H1 (cell line): Measurements from ENCODE around the gene SSR1. TPM values are rescaled to one million over a fixed set of nuclear protein-coding genes. Genes with fewer than 3 reads are reported as not detected.

Experiments used
- CTCF ChIA-PET: fragments of 300-600 bp; sonication (Branson Sonifier 250); formaldehyde crosslinking; loops from one replicate; lab custom pipeline; 2021; ENCODE audit not compliant: partially characterized antibody; lab: Charles Lee
- POLR2A ChIA-PET: fragments of 300-600 bp; sonication (Branson Sonifier 250); formaldehyde crosslinking; loops from one replicate; lab custom pipeline; 2021; ENCODE audit warnings: inconsistent platforms; ENCODE audit not compliant: partially characterized antibody; lab: Charles Lee
- DNase-seq, 2 experiments: peaks; one replicate each; pipeline versions ENCODE4 v3.0.0 to v3.0.0-alpha.2; 2010 to 2022; ENCODE audit warnings: low spot score in 2 of 2, low read depth in 1 of 2, mixed read lengths in 1 of 2
- FAIRE-seq: peaks from 2 replicates; lab custom pipeline; 2011; peaks lifted over from hg19 to GRCh38; lab: Jason Lieb, UNC
- H2AFZ ChIP-seq: 2 replicates; pipeline ENCODE4 v1.8.1; 2012; ENCODE audit warnings: low read length, inconsistent platforms
- H2AK5ac ChIP-seq: 2 replicates; pipeline ENCODE4 v1.6.1; 2013; ENCODE audit warnings: low read depth, low read length
- H2BK120ac ChIP-seq: replicated peaks from 2 replicates; pipeline ENCODE3; 2013; ENCODE audit warnings: low read depth, low read length, inconsistent platforms
- H2BK12ac ChIP-seq: 2 replicates; pipeline ENCODE4 v1.6.1; 2013; ENCODE audit warnings: low read depth, low read length
- H2BK15ac ChIP-seq: 2 replicates; pipeline ENCODE4 v1.6.1; 2013; ENCODE audit warnings: low read length
- H2BK20ac ChIP-seq: 2 replicates; pipeline ENCODE4 v1.6.1; 2013; ENCODE audit warnings: low read length
- H2BK5ac ChIP-seq: 2 replicates; pipeline ENCODE4 v1.6.1; 2013; ENCODE audit warnings: low read depth, low read length
- H3K14ac ChIP-seq: 2 replicates; pipeline ENCODE4 v1.6.1; 2013; ENCODE audit warnings: inconsistent platforms; ENCODE audit not compliant: insufficient read length
- H3K18ac ChIP-seq: 2 replicates; pipeline ENCODE4 v1.6.1; 2013; ENCODE audit warnings: low read length; ENCODE audit errors: extremely low read depth
- H3K23ac ChIP-seq: 2 replicates; pipeline ENCODE4 v1.6.1; 2013; ENCODE audit warnings: inconsistent platforms; ENCODE audit not compliant: insufficient read length
- H3K23me2 ChIP-seq: 2 replicates; pipeline ENCODE4 v1.6.1; 2013; ENCODE audit warnings: low read depth, low read length
- H3K27ac ChIP-seq: 2 replicates; pipeline ENCODE4 v1.6.1; 2011; ENCODE audit warnings: low read depth, low read length, inconsistent platforms
- H3K27me3 ChIP-seq, 4 experiments: replicated peaks in 1 of 4; 1 replicate in 1 of 4; 2 replicates in 3 of 4; pipeline versions ENCODE4 v1.6.1 to v1.8.1; 2011 to 2013; ENCODE audit warnings: low read length in 3 of 4, mild to moderate bottlenecking in 3 of 4, inconsistent platforms in 2 of 4, mixed read lengths in 2 of 4, moderate library complexity in 1 of 4; ENCODE audit not compliant: control insufficient read depth in 3 of 4, insufficient read depth in 3 of 4; ENCODE audit errors: extremely low read depth in 1 of 4
- H3K36me3 ChIP-seq, 4 experiments: 2 replicates each; pipeline versions ENCODE4 v1.6.1 to v1.8.1; 2011 to 2013; ENCODE audit warnings: mild to moderate bottlenecking in 4 of 4, low read length in 3 of 4, moderate library complexity in 2 of 4, control low read depth in 1 of 4, inconsistent platforms in 1 of 4; ENCODE audit not compliant: insufficient read depth in 4 of 4, control insufficient read depth in 2 of 4
- H3K4ac ChIP-seq: replicated peaks from 2 replicates; pipeline ENCODE3; 2013; ENCODE audit warnings: low read length, low read depth, mixed read lengths, inconsistent platforms; ENCODE audit not compliant: insufficient read length
- H3K4me1 ChIP-seq, 4 experiments: replicated peaks in 1 of 4; 1 replicate in 1 of 4; 2 replicates in 3 of 4; pipeline versions ENCODE4 v1.6.1 to v1.8.1; 2011 to 2013; ENCODE audit warnings: low read length in 3 of 4, inconsistent platforms in 2 of 4, mixed read lengths in 1 of 4; ENCODE audit not compliant: insufficient read depth in 4 of 4, control insufficient read depth in 3 of 4
- H3K4me2 ChIP-seq, 2 experiments: 2 replicates each; pipeline versions ENCODE4 v1.6.1 to v1.8.1; 2011 to 2013; ENCODE audit warnings: low read depth in 2 of 2, low read length in 2 of 2, control low read depth in 1 of 2, inconsistent platforms in 1 of 2, mild to moderate bottlenecking in 1 of 2; ENCODE audit not compliant: insufficient read depth in 1 of 2
- H3K4me3 ChIP-seq, 4 experiments: fragments of 200-600, 300-600 bp in 1 of 4; sonication (generic), shearing (Covaris generic), sonication (Bioruptor Twin) in 1 of 4; 2 replicates each; pipeline versions ENCODE4 v1.5.1 to v1.8.1; 2011 to 2016; ENCODE audit warnings: low read length in 4 of 4, low read depth in 3 of 4, control low read depth in 2 of 4, inconsistent platforms in 2 of 4, mild to moderate bottlenecking in 2 of 4, mixed read lengths in 1 of 4, moderate library complexity in 1 of 4; ENCODE audit not compliant: insufficient read depth in 2 of 4; ENCODE audit errors: extremely low read depth in 1 of 4
- H3K56ac ChIP-seq: replicated peaks from 2 replicates; pipeline ENCODE3; 2013; ENCODE audit warnings: low read depth, mild to moderate bottlenecking, mixed read lengths, low read length, inconsistent platforms; ENCODE audit not compliant: insufficient read length
- H3K79me1 ChIP-seq: 2 replicates; pipeline ENCODE4 v1.6.1; 2013; ENCODE audit warnings: low read depth, low read length, control low read depth
- H3K79me2 ChIP-seq, 2 experiments: 2 replicates each; pipeline versions ENCODE4 v1.6.1 to v1.8.1; 2012 to 2013; ENCODE audit warnings: low read length in 2 of 2, mild to moderate bottlenecking in 2 of 2, inconsistent platforms in 1 of 2; ENCODE audit not compliant: insufficient read depth in 2 of 2, control insufficient read depth in 1 of 2
- H3K9ac ChIP-seq, 4 experiments: replicated peaks in 1 of 4; 1 replicate in 1 of 4; 2 replicates in 3 of 4; pipeline versions ENCODE4 v1.6.1 to v1.8.1; 2011 to 2013; ENCODE audit warnings: low read depth in 3 of 4, low read length in 3 of 4, control low read depth in 2 of 4, mild to moderate bottlenecking in 2 of 4, moderate library complexity in 2 of 4, inconsistent platforms in 1 of 4; ENCODE audit errors: extremely low read depth in 1 of 4
- H3K9me3 ChIP-seq, 2 experiments: 2 replicates each; pipeline versions ENCODE4 v1.6.1 to v1.8.1; 2012 to 2013; ENCODE audit warnings: mild to moderate bottlenecking in 2 of 2, moderate library complexity in 2 of 2, control low read depth in 1 of 2, inconsistent platforms in 1 of 2, low read depth in 1 of 2, low read length in 1 of 2, mixed read lengths in 1 of 2; ENCODE audit not compliant: insufficient read depth in 2 of 2
- H4K20me1 ChIP-seq, 2 experiments: replicated peaks in 1 of 2; 2 replicates each; pipeline versions ENCODE3 to v1.8.1; 2011 to 2013; ENCODE audit warnings: inconsistent platforms in 2 of 2, low read length in 2 of 2, mild to moderate bottlenecking in 1 of 2; ENCODE audit not compliant: insufficient read depth in 2 of 2, control insufficient read depth in 1 of 2
- H4K5ac ChIP-seq: 2 replicates; pipeline ENCODE4 v1.6.1; 2013; ENCODE audit warnings: low read length, low read depth, mixed read lengths, inconsistent platforms; ENCODE audit not compliant: insufficient read length
- H4K8ac ChIP-seq: 2 replicates; pipeline ENCODE4 v1.8.0; 2013; ENCODE audit warnings: mild to moderate bottlenecking, moderate library complexity, low read length, inconsistent platforms; ENCODE audit not compliant: insufficient read depth; ENCODE audit errors: extremely low read depth
- H4K91ac ChIP-seq: replicated peaks from 2 replicates; pipeline ENCODE3; 2013; ENCODE audit warnings: low read length, mixed read lengths, inconsistent platforms; ENCODE audit not compliant: insufficient read length
- BACH1 ChIP-seq: IDR thresholded peaks from 2 replicates; pipeline ENCODE4 v1.6.1; 2012; ENCODE audit warnings: low read length, improper control_type of control experiment
- CHD2 ChIP-seq: IDR thresholded peaks from 2 replicates; pipeline ENCODE4 v1.6.1; 2012; ENCODE audit warnings: low read length, improper control_type of control experiment
- CREB1 ChIP-seq: IDR thresholded peaks from 2 replicates; pipeline ENCODE4 v1.6.1; 2012; ENCODE audit warnings: inconsistent platforms
- E2F6 ChIP-seq: IDR thresholded peaks from 2 replicates; pipeline ENCODE4 v1.6.1; 2012; ENCODE audit warnings: inconsistent platforms
- EGR1 ChIP-seq: IDR thresholded peaks from 2 replicates; pipeline ENCODE4 v1.6.1; 2011; ENCODE audit warnings: low read depth, low read length, borderline replicate concordance
- EP300 ChIP-seq, 2 experiments: IDR thresholded peaks; 1 replicate in 1 of 2; 2 replicates in 1 of 2; pipeline ENCODE4 v1.6.1; 2011 to 2012; ENCODE audit warnings: low read depth in 2 of 2, low read length in 2 of 2, mild to moderate bottlenecking in 2 of 2, borderline replicate concordance in 1 of 2, inconsistent platforms in 1 of 2, moderate library complexity in 1 of 2
- FOSL1 ChIP-seq: IDR thresholded peaks from 2 replicates; pipeline ENCODE4 v1.6.1; 2011; ENCODE audit warnings: mild to moderate bottlenecking, low read depth, low read length, moderate library complexity; ENCODE audit not compliant: insufficient read depth
- KDM4A ChIP-seq: IDR thresholded peaks from one replicate; pipeline ENCODE4 v1.7.1; 2012; ENCODE audit warnings: low read depth, mild to moderate bottlenecking, moderate library complexity, low read length, inconsistent platforms; ENCODE audit not compliant: severe bottlenecking
- MAFK ChIP-seq: IDR thresholded peaks from 2 replicates; pipeline ENCODE4 v1.6.1; 2012; ENCODE audit warnings: low read depth, mild to moderate bottlenecking, improper control_type of control experiment, low read length
- NRF1 ChIP-seq: IDR thresholded peaks from 2 replicates; pipeline ENCODE4 v1.6.1; 2011; ENCODE audit warnings: mild to moderate bottlenecking, low read depth, low read length, improper control_type of control experiment
- POLR2A ChIP-seq, 2 experiments: IDR thresholded peaks; 1 replicate in 1 of 2; 2 replicates in 1 of 2; pipeline ENCODE4 v1.6.1; 2011; ENCODE audit warnings: low read depth in 2 of 2, low read length in 2 of 2, mild to moderate bottlenecking in 2 of 2; ENCODE audit errors: control extremely low read depth in 1 of 2
- RXRA ChIP-seq: IDR thresholded peaks from 2 replicates; pipeline ENCODE4 v1.6.1; 2011; ENCODE audit warnings: low read depth, mild to moderate bottlenecking, low read length, moderate library complexity; ENCODE audit not compliant: insufficient read depth
- TBP ChIP-seq: IDR thresholded peaks from 2 replicates; pipeline ENCODE4 v1.6.1; 2011; ENCODE audit warnings: low read depth, low read length, improper control_type of control experiment
- WGBS, 2 experiments: shearing (Covaris generic) in 1 of 2; methylation state at CpG; one replicate each; pipeline versions ENCODE4 v1.1.6 to v1.1.7; 2013 to 2015; ENCODE audit warnings: low lambda C conversion rate in 2 of 2, mixed read lengths in 2 of 2, inconsistent platforms in 1 of 2, low coverage in 1 of 2, missing lambda C conversion rate in 1 of 2; ENCODE audit not compliant: insufficient replicate concordance in 2 of 2, insufficient coverage in 1 of 2, insufficient read length in 1 of 2; ENCODE audit errors: extremely low coverage in 1 of 2, missing lambda C conversion rate in 1 of 2; 5-methylcytosine and 5-hydroxymethylcytosine counted together
- polyA plus RNA-seq, 7 experiments: library from polyadenylated mRNA; depleted of rRNA in 3 of 7; stranded (reverse) in 5 of 7; unstranded in 2 of 7; fragments of >200 nt in 5 of 7; fragments of 200-250 nt in 2 of 7; gene quantifications; 1 replicate in 5 of 7; 2 replicates in 1 of 7; 4 replicates in 1 of 7; pipeline versions ENCODE4 v1.2.1 to v1.2.3, GENCODE V29; 2011 to 2013; ENCODE audit warnings: missing spikeins in 2 of 7, mixed read lengths in 2 of 7
- total RNA-seq: library from RNA; stranded (reverse); fragmentation: NEBNext Ultra II Directional; extraction: Animal tissue kit (Norgen Biotek cat#: 25700); gene quantifications from 2 replicates; pipeline ENCODE4 v1.2.1, GENCODE V29; 2021

Gene SSR1
- total and polyA plus RNA-seq, 2 of the 8 experiments (the other 6 are each of a cell fraction or from before 2014, with no cell fraction given), result 26.6 to 117 TPM

- TF ChIP-seq TBP (no peak), KDM4A (no peak), POLR2A (IDR thresholded peaks at IDR 0.05; ENCODE audit: control extremely low read depth in 1 of 2, low read depth in 2 of 2, low read length in 2 of 2) (no peak), E2F6 (no peak), FOSL1 (no peak), EGR1 (no peak), CREB1 (no peak), CHD2 (no peak), BACH1 (no peak), NRF1 (no peak), RXRA (no peak), MAFK (no peak), EP300 (IDR thresholded peaks at IDR 0.05; ENCODE audit: borderline replicate concordance in 1 of 2, low read depth in 2 of 2, low read length in 2 of 2) (no peak)
- Histone ChIP-seq H3K79me2 (no peaks in the 10 kb centered on the region), H3K27me3 (no peaks in the 10 kb centered on the region), H4K91ac (no peak overlapping the region), H3K27ac (no peak overlapping the region), H2AFZ (no peak overlapping the region), H3K4me2 (no peak overlapping the region), H3K79me1 (peaks cover 4% of the 10 kb centered on the region; the same call in 1 of the 2 replicates), H2BK120ac (no peak overlapping the region), H3K9ac (no peak overlapping the region), H4K5ac (no peak overlapping the region), H3K23ac (no peak overlapping the region), H3K14ac (no peak overlapping the region), H3K36me3 (no peaks in the 10 kb centered on the region), H3K56ac (no peak overlapping the region), H3K23me2 (no peaks in the 10 kb centered on the region), H2AK5ac (no peak overlapping the region; the same call in 1 of the 2 replicates), H3K4me3 (no peak overlapping the region), H4K20me1 (no peaks in the 10 kb centered on the region), H3K4me1 (peaks cover 9 to 23% (median 14%) of the 10 kb centered on the region in 4 experiments), H3K4ac (no peak overlapping the region), H2BK5ac (no peak overlapping the region), H2BK20ac (no peak overlapping the region), H3K9me3 (no peaks in the 10 kb centered on the region), H2BK15ac (no peak overlapping the region), H3K18ac (0 out of 2 replicates have a peak overlapping the region, but pooled peaks have one; percentile 48), H4K8ac (no peak overlapping the region), H2BK12ac (0 out of 2 replicates have a peak overlapping the region, but pooled peaks have one; percentile 5)
- FAIRE-seq (no peak), DNase-seq (no peak)
- ChIA-PET CTCF (interaction anchor here (0.6 to 3.7 kb wide), 26 partner anchors 10 to 565 kb away, joined by 3 to 28 read pairs (median 4); no protein-coding TSS in a partner anchor), POLR2A (interaction anchor here (0.7 to 1.4 kb wide), 2 partner anchors 187 to 514 kb away, joined by 3 to 4 read pairs; no protein-coding TSS in a partner anchor)
- 92% methylated on average over 5 of the region's 5 CpGs; no CpG with 5 or more reads in 1 of the 2 experiments for WGBS, 2 experiments
Measured at GRCh38 chr6:7239590-7239948, 73.4 kb downstream of the SSR1 start.
